GM19043 (cell line): ENCODE measurements around the gene YTHDF1.
"Not testable (repeated sequence)": the region's sequence is repeated elsewhere in the genome, so short reads cannot be mapped to it uniquely, and the experiment has no call there.

Experiments used
- ATAC-seq: cut with Tn5 transposase; IDR thresholded peaks from one replicate; pipeline ENCODE4 v1.9.1; 2021; ENCODE audit warnings: low read depth; ENCODE audit not compliant: unreplicated experiment

YTHDF1 gene

DNA sequence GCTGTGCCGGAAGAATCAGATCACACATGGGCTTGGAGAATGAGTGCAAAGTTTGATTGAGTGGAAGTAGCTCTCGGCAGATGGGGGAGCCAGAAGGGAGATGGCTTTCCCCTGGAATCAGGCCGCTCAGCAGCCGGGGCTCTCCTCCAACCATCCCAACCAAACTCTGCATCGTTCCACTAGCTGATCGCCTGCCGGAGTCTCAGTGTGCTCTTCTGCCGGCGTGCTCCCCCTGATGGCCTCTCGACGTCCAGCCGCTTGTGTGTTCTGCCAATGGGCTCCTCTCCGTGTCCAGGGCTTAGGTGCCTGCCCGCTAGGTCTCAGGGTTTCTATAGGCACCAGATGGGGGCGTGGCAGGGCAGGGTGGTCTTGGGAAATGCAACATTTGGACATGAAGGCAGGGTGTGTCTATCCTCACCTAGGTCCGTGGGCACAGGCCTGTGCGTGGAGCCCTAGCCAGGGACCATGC, 14.9 kb upstream of the YTHDF1 start:
- no peak for ATAC-seq

DNA sequence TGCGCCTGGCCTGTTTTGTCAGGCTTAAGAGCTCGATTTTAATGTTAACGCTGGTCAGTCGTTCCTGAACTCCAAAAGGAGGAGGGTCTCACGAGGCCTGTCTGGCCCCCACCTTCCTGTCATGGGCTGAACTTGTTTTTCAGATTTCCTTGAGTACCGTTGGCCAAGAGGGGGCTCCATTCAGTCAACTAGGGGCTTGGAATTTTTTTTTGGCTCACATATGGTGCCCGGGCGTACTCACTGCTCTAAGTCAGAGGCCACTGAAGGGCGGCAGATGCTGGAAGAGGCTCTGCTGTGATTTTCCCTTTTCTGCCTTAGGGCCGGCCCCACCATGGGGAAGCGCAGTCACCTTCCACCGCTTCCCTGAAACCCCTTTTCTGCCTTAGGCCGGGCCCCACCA, 12.9 kb upstream of the YTHDF1 start:
- ATAC-seq: no peak

DNA sequence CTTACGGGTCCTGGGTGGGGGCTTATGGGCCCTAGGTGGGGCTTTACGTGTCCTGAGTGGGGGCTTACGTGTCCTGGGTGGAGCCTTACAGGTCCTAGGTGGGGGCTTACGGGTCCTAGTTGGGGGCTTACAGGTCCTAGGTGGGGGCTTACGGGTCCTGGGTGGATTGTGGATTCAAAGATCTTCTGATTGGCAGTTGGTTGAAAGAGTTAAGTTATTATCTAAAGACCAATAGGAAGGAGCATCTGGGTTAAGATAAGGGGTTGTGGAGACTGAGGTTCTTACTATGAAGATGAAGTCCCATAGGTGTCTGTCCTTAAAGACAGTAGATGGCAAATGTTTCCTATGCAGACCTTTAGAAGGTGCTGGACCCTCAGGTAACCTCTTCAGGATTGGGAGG, 11.3 kb upstream of the YTHDF1 start:
- no peak for ATAC-seq

DNA sequence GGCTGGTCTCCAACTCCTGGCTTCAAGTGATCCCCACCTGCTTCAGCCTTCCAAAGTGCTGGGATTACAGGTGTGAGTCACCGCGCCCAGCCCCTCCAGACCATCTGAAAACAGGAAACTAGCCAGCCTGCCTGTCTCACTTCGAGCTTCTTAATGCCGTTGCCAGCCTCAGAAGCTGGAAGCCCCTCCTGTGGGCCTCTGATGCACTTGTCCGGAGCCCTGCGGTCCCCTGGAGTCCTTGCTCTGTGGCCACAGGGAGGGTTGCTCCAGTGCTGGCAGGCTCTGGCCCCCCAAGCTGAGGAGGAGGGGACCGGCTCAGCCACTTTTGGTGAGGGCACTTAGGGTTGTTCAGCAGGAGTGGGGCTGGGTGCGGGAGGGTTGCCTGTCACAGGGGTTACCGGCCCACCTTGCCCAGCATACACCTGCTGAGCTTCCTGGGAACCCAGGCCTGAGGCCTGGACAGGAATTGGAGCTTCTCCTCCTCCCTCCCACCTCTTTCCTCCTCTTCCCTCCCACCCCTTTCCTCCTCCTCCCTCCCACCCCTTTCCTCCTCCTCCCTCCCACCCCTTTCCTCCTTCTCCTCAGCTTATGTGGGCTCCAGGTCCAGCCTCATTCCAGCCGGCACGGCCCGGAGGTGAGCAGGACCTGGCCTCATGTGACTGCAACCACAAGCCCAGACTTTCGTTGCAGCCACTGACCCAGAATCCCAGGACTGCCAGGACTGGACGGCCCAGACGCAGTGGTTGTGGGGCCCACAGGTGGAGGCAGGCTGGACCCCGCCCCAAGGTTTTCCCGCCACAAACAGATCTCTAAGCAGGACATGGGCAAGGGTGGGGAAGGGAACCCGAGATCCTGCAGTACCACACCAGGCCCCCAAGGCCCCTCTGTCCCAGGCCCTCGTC, 10.4 kb upstream of the YTHDF1 start:
- no peak for ATAC-seq

DNA sequence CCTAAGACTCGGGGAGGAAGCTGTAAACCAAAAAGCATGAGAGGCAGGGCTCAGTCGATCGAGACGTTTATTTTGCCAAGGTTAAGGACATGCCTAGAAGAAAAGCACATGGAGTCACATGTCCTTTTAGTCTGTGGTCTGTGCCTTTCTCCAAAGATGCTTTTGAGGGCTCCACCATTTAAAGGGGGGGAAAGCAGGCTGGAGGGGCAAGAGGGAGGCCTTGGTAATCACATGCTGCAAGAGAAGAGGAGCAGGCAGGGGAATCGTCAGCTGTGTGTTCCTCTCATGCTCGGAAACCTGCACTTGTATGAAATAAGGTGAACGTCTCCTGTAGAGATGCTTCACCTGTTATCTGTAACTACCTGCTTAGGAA, 9.1 kb upstream of the YTHDF1 start:
- ATAC-seq: no peak

DNA sequence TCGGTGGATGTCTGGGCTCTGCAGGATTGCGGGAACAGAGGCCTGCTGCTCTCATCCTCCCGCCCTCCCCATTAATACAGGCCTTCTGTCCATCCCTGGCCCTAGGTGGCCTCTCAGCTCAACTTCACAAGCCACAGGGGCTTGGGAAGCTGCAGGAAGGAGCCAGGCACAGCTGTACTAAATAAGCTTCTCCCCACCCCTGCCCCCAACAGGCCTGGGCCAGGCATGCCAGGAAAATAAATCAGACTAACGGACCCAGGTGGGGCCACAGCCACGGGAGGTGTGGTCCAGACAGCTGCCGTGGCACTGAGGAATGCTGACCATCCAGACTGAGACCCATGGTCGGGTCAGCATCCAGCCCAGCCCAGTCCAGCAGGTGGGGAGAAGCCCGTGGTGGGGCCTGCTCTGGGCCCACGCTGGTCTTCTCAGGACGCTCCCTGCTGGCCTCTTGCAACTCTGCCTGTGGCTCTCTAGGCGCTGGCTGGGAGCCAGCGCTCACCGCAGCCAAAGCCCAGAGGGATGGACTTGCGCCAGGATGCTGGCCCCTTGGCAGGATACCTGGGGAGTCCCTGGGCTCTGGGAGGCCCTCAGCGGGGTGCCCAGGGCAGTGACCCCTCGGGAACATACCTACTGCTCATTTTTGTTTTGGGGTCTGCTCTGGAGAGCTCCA, 8.6 kb upstream of the YTHDF1 start:
- no peak for ATAC-seq

DNA sequence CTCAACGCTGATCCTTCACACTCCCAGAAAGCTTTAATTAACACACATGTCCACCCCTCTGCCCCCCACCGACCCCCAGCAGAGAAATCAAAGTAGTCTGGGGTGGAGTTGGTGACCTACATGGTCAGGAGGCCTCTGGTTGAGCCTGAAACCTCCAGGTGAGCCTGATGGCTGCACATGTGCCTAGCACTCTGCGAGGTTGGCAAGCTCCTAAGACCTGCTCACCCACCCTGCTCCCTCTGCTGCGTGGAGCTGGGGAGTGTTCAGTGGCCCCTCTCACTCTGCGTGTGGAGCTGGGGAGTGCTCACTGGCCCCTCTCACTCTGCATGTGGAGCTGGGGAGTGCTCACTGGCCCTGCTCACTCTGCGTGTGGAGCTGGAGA, 7.9 kb upstream of the YTHDF1 start:
- ATAC-seq: no peak

DNA sequence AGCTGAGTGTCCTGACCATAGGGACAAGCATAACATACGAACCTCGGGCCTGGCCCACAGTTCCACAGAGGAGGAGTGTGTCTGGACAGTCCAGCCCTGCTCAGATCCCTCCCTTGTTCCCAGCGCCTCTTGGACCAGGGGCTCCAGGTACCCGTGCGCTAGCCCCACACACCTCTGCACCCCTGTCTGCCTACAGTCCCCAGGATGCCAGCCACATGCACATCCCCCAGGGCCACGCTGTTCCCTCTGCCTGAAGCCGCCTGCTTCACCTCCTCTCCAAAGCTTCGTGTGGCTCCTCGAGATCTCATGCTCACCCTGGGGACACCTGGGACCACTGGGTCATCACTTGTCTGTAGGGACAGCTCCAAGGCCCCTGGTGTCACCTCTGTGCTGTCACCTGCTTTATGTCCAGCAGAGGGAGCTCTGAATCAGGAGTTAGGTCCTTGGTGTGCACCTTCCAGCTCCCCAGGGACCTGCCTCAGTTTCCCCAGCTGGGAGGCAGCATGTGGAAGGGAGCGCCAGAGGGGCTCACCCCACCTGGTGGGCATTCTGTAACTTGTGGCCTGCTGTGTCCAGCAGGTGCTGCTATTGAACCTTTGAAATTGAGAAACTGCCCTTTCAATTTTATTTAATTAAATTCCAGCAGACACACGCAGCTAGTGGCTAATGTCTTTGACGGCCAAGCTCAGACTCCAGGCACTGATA, 7.3 kb upstream of the YTHDF1 start:
- no peak for ATAC-seq

DNA sequence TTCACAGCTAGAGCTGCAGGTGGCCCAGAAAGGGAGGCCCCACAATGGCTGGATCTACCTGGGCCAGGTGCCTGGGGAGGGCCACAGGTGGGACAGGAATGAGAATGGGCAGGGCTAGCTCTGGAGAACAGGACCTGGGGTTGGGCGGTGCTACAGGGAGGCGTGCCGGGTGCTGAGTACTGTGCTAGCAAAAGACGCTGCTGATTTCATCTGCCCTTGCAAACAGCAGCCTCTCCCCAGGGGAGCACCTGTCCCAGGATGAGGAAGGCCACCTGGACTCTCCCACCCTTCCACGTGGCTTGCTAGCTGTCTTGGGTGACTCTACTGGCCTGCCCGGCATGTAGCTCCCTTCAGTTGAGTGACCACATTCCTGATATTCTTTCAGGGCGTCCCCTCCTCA, 6.6 kb upstream of the YTHDF1 start:
- ATAC-seq: no peak

DNA sequence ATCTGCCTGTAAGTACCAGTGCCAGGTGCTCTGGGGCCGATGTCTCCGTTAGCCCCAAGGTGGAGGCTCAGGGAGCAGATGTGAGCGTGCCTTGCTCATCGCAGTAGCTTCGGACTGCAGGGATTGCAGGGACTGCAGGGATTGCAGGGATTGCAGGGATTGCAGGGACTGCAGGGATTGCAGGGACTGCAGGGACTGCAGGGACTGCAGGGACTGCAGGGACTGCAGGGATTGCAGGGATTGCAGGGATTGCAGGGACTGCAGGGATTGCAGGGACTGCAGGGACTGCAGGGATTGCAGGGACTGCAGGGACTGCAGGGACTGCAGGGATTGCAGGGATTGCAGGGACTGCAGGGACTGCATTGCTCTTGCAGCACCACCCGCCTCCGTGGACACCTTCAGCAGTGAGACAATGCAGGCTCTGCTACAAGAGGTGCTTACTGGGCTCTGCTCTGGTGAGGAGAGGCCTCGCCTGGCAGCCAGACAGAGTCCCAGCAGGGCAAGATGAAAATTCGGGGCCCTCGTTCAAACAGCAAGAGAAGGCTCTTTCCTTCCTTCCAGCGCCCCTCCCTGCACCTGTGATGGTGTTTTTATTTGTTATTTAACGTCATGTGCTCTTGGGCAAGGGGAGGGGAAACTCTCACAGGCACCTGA, 5.6 kb upstream of the YTHDF1 start:
- not testable (repeated sequence) for ATAC-seq

DNA sequence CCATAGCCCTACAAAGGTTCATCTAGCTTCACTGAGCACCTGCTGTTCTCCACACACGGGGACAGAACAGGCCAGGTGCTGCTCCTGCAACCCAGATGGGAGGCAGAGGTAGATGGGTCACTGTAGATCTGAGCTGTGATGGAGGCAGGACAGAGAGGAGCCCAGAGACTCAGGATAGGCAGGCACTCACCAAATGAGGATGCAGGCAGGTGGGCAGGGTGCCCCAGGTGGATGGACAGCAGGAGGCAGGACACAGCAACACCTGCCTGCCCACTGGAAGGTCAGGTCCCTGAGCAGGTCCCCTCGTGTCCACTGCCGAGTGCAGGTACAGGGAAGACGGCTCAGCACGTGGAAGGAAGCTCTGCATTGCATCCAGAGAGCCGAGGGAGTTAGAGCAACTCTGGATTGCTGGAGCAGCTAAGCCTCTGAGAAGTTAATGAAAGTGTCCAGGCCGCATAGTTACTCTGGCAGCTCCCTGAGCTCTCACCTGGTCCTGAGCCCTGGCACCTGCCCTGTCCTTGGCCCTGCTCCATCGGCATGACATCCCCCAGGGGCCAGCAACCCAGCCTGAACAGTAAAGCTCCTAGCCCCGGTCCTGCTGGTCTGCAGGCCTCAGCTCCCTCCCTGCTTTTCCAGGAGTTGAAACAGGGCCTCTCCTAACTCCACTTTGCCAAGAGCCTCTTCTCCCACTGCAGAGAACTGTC, 4.9 kb upstream of the YTHDF1 start:
- no peak for ATAC-seq

DNA sequence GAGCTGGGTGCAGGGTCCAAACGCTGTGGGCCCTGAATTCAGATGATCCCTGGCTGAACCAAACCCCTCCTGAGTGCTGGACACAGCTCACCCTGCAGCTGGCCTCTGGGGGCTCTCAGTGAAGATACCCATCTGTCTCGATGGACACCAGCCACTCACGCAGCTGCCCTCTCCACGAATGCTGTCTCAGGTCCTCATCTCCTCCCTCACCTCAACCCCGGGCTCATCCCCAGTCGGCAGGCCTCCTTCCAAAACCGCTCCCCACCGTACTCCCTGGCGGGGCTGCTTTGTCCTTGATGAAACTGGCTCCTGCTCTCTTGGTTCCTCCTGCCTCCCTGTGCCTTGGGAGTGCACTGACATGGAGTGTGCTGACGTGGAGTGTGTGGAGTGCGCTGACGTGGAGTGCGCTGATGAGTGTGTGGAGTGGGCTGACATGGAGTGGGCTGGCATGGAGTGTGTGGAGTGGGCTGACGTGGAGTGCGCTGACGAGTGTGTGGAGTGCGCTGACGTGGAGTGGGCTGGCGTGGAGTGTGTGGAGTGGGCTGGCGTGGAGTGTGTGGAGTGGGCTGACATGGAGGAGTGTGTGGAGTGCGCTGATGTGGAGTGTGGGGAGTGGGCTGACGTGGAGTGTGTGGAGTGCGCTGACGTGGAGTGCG, 4.1 kb upstream of the YTHDF1 start:
- no peak for ATAC-seq

DNA sequence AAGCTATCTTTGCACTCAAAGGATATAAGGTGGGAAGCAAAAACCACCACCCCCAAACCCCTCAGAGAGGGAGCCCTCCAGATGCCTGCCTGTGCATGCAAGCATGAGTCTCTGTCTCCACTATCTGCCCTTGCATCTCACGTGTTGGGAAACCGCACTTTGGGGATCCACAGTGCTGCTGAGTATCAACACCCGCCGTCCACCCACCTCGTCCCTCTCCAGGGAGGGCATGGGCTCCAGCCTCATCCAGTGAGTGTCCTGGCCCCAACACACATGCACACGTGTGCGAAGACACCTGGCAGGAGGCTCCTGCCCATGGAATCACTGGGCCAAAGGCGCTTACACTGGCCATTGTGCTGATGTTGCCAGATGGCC, 3.5 kb upstream of the YTHDF1 start:
- ATAC-seq: no peak

DNA sequence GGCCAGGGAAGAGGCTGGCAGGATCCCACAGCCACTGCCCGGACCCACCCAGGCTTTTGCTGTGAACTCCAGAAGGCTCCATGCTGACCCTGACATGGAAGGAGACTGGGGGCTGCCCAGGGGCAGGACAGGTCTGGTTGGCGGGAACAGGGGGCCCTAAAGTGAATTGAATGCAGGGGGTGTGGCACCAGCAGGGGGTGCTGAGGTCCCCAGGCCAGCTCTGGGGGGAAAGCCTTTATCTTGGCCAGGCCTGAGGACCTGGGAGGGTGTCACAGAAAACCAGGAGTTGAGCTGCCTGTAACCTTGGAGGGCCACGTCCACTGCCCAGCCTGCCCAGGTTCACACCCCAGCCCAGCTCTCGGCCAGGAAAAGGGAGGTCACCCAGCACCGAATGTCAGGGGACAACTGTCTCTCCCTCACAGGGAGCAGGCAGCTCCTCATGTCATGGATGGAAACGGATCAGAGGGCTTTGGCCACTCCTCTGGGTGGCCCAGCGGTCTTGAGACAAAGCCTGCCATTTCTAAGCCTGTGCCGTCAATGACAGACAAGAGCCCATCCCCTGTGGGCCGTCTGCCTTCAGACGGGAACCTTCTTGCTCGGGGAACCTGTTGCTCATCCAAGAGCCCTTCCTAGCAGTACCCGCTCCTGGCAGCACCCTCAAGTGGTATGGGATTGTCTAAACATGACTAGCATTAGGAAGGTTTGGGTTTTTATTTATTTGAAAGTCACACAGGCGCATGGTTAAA, 2.9 kb upstream of the YTHDF1 start:
- no peak for ATAC-seq

DNA sequence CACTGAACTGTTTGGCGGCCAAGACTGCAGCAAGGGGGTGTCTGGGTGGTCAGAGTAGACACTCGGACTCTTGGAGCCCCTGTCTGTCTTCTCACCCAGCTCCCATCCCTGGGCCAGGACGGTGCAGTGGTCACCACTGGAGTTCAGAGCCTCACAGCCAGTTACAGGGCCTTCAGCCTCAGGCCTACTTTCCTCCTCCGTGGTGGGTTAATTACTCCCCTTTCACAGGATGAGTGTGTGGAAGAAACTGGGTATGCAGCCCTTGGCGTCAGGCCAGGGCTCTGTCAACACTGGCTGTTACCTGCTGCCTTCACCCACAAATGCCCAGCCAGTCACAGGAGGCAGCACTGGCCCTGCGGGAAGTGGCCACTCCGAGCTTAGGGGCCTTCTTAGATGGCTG, 1.8 kb upstream of the YTHDF1 start:
- no peak for ATAC-seq

DNA sequence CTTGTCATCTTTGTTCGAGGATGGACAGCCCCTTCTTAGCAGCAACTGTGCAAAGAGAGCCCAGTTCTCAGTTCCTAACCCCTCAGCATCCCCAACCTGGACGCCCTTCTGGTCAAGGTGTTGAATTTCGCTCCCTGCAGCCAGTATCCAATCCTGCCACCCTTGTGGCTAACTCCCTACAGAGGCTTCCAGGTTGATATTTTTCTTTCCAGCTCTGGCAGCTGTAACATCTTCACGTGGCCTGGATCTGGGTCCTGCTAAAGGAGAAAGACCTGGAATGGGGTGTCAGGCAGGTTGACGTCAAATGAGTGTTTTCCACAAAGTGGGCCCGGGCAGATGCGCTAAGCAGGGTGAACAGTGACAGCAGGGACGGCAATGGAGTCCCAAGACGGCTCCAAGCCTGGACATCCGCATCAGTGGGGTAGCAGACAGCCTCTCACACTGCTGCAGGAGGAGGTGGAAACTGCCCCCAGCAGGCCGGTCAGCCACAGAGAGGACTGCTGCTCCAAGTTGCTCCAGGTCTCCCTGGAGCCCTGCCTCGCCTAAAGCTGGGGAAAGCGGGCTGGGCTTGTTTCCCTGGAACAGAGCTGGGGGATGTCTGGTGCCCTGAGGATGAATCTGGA, 1.0 kb upstream of the YTHDF1 start:
- no peak for ATAC-seq

DNA sequence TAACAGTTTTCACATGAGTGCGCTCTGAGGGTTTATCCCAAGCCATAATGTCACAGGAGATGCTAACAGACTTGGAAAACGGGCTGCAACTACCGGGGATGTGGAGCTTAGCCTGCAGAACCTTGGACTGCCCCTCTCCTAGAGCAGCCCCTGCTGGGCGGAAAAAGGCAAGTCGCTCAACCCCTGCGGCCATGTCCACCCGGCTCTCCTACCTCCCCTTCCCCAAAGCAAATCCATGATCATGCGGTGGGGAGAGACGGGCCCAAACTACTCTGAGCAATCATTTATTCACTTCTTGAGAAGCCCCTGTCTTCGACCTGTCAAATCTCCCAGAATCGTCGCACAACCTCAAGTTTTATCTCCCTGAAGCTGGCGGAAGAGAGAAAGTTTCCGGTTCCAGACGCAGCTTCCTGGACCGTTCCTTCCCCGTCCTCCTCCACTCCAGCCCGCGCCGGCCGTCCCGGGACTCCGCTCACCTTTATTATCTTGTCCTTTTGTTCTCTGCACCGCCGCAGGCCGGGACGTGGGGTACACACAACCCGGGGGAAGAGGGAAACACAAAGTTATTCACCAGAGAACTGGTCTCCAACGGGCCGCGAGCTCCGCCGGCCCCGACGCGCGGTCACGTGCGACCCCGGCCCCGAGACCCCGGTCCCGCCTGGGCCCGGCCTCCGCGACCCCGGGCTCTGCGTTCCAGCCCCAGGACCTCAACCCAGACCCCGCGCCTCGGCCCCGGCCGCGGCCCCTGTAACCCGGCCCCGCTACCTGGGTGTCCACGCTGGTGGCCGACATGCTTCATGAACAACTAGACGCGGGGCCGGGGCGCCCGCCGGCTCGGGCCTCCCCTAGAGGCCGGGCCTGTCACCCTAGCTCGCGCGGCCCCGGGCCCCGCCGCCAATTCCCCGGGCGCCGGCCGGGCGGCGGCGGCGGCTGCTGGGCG, 560 bp downstream of the YTHDF1 start:
- no peak for ATAC-seq

DNA sequence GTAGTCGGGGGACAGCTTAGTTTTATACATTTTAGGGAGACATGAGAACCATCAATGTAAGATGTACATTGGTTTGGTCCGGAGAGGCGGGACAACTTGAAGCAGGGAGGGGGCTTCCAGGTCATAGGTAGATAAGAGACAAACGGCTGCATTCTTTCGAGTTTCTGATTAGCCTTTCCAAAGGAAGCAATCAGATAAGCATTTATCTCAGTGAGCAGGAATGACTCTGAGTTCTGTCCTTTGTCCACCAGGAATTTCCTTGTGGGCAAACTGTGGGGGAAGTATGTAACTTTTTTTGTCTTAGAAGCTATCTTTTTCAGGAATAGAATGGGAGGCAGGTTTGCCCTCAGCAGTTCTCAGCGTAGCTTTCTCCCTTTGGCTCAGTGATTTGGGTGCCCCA, 1.4 kb downstream of the YTHDF1 start:
- ATAC-seq: no peak
